HG02623 (cell line): ENCODE measurements around the gene GPATCH3.
A peak's percentile ranks its signal among the peaks of the same experiment; 100 is the strongest.
"Not testable (repeated sequence)": the region's sequence is repeated elsewhere in the genome, so short reads cannot be mapped to it uniquely, and the experiment has no call there.

Source experiments
- ATAC-seq: cut with Tn5 transposase; IDR thresholded peaks from one replicate; pipeline ENCODE4 v1.9.1; 2021; ENCODE audit warnings: moderate library complexity; ENCODE audit not compliant: unreplicated experiment

Gene GPATCH3

GRCh38 chr1:26913754-26914619 lies 13.7 kb upstream of the GPATCH3 start, which contains the start of gene NR0B2:
Gene NR0B2, minus strand, starts transcription at chr1:26913975. Its CDS starts 35 bp downstream, at chr1:26913940.
- ATAC-seq = no peak

DNA sequence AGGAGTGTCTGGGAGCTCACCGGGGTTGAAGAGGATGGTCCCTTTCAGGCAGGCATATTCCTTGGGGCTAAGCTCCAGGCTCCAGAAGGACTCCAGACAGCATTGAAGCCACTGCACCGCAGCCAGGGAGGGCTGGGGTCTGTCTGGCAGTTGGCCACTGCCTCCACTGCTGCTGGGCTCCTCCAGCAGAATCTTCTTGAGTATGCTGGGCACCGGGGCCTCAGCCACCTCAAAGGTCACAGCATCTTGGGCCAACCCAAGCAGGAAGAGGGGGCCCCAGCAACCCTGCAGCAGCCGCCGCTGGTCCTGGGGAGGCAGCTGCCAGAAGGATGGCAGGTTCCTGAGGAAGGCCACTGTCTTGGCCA lies 13.1 kb upstream of the GPATCH3 start:
- no peak for ATAC-seq

GRCh38 chr1:26912147-26912490 lies 11.9 kb upstream of the GPATCH3 start:
- ATAC-seq = no peak

GRCh38 chr1:26911399-26912146 lies 11.3 kb upstream of the GPATCH3 start:
- ATAC-seq = no peak

GRCh38 chr1:26910343-26911160 lies 10.3 kb upstream of the GPATCH3 start:
- no peak for ATAC-seq

GRCh38 chr1:26909951-26910342 lies 9.7 kb upstream of the GPATCH3 start:
- no peak for ATAC-seq

GRCh38 chr1:26907071-26907917 lies 7.0 kb upstream of the GPATCH3 start:
- no peak for ATAC-seq

GRCh38 chr1:26900815-26901511 lies 696 bp upstream of the GPATCH3 start:
- ATAC-seq = no peak

DNA sequence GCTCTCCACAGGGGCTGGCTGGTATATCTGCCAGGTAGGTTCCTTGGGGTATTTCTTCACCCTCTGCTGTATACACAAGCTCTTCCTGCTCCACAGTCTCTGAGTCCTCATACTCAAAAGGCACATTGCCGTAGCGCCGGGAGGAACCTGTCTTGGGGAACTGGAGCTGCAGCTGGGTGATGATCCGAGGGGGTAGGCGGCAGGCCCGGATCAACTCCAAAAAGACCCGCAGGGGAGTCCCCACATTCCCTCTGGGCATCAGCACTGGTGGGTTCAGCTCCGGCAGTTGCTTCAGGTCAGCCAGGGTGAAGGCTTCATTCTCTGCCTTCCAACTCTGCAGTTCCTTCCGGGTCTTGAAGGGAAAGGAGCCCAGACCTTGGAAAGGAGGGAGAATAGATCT lies 2.9 kb downstream of the GPATCH3 start:
- ATAC-seq = no peak

- no peak for ATAC-seq
Measured at GRCh38 chr1:26894263-26894662, 6.0 kb downstream of the GPATCH3 start.

DNA sequence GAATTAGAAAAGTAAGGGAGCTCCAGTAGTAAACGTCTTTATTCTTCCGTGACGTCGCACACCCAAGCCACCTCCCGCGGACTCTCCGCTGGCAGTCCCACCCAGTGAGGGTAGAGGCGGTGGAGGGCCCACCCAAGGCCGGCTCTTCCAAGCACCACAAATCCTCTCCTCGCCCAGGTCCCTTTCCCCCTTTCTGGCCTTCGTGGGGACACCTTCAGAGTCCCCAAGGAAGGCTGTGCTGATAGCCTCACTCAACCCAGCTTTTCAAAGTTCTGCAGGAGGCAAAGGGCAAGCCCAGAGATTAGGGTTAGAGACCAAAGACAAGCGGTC lies 9.8 kb downstream of the GPATCH3 start:
- no peak for ATAC-seq

- peak; percentile 76 for ATAC-seq
Measured at GRCh38 chr1:26889551-26890466, 10.5 kb downstream of the GPATCH3 start, which contains the start of gene GPN2. Gene GPN2, minus strand, starts transcription at chr1:26890283. Its CDS starts 187 bp downstream, at chr1:26890096.

DNA sequence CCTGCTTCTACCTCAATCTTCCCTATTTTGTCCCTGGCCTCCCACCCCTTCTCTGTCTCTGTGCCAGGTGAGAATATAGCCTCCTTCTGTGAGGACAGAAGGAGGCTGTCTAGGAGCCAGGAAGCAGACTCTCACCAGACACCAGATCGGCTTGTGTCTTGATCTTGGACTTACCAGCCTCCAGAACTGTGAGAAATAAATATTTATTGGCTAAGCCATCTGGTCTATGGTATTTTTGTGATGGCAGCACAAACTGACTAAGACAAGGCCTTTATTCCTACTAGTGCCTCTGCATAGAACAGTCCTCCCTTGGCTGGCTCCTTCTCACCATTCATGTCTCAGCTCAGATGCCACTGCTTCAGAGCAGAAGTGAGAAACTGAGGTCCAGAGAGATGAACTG lies 12.0 kb downstream of the GPATCH3 start:
- ATAC-seq = no peak

- ATAC-seq = no peak
Measured at GRCh38 chr1:26887125-26887524, 13.1 kb downstream of the GPATCH3 start.

DNA sequence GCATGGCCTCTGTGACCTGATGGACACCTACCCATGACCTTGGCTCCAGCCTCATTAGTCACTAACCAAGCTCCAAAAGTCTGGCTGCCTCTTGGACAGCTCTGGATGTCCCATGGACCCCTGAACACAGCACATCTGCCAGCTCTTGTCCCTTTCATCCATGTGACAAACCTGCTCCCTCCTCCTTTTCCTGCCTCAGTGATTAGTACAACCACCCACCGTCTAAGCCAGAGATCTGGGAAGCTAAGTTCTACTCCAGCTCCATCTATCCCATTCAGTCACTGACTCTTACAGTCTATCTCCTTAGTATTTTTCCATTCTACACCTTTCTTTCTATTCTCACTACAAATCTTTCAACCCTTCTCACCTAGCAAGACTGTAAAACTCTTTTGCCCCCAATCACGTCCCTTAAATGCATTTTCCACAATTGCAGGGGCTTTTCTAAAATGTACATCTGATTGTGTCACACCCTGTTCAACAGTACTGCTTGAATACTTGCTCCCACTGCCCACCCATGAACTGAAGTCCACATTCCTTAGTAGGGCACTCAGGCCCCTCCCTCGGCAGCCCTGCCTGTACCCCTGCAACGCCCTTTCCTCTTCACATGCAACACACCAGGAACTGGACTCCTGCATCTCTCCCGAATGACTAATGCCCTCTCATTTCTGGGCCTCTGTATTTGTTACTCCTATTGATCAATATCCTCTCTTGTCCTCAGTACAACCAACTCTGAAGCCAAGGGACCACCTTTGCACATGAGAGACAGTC lies 17.4 kb downstream of the GPATCH3 start:
- ATAC-seq = no peak

GRCh38 chr1:26881611-26882010 lies 18.7 kb downstream of the GPATCH3 start:
- not testable (repeated sequence) for ATAC-seq

GRCh38 chr1:26879793-26880192 lies 20.5 kb downstream of the GPATCH3 start:
- no peak for ATAC-seq

GRCh38 chr1:26877326-26877725 lies 22.9 kb downstream of the GPATCH3 start:
- no peak for ATAC-seq
